IMR-90 (cell line): ENCODE measurements around the gene NHLH2.

ENCODE experiments used
- CEBPB ChIP-seq: IDR thresholded peaks from 2 replicates; pipeline ENCODE4 v1.6.1; 2012; ENCODE audit warnings: low read depth, low read length, improper control_type of control experiment
- CHD1 ChIP-seq: IDR thresholded peaks from 2 replicates; pipeline ENCODE4 v1.6.1; 2012; ENCODE audit warnings: low read depth, low read length, improper control_type of control experiment
- CTCF ChIP-seq: conservative IDR thresholded peaks from 2 replicates; pipeline ENCODE4 v1.5.1; 2012; ENCODE audit warnings: mild to moderate bottlenecking, low read depth, low read length, improper control_type of control experiment
- ELK1 ChIP-seq: fragments of 150-350 bp; IDR thresholded peaks from 2 replicates; pipeline ENCODE4 v1.6.1; 2016; ENCODE audit warnings: low read depth, mild to moderate bottlenecking, low read length, moderate library complexity, borderline replicate concordance
- FOS ChIP-seq: fragments of 150-350 bp; IDR thresholded peaks from 2 replicates; pipeline ENCODE4 v1.6.1; 2016; ENCODE audit warnings: low read depth, low read length
- POLR2A ChIP-seq: IDR thresholded peaks from 2 replicates; pipeline ENCODE4 v1.6.1; 2012; ENCODE audit warnings: mild to moderate bottlenecking, low read depth, low read length
- RAD21 ChIP-seq: IDR thresholded peaks from 2 replicates; pipeline ENCODE4 v1.6.1; 2012; ENCODE audit warnings: low read length, improper control_type of control experiment
- RFX5 ChIP-seq: IDR thresholded peaks from 2 replicates; pipeline ENCODE4 v1.8.0; 2012; ENCODE audit warnings: low read depth, mild to moderate bottlenecking, low read length, moderate library complexity
- SMC3 ChIP-seq: fragments of 150-350 bp; IDR thresholded peaks from 2 replicates; pipeline ENCODE4 v1.6.1; 2016; ENCODE audit warnings: low read depth, mild to moderate bottlenecking, antibody characterized with exemption, low read length, moderate library complexity
- USF2 ChIP-seq: fragments of 150-350 bp; IDR thresholded peaks from 2 replicates; pipeline ENCODE4 v1.6.1; 2017; ENCODE audit warnings: mild to moderate bottlenecking, antibody characterized with exemption, low read length, low read depth

- TF ChIP-seq CTCF (no peak), CHD1 (no peak), POLR2A (no peak), RAD21 (no peak), SMC3 (no peak), FOS (no peak), USF2 (no peak), RFX5 (no peak), ELK1 (no peak), CEBPB (no peak)
Measured at GRCh38 chr1:115826628-115827027, 14.3 kb downstream of the NHLH2 start.
